NCI-H2227 (cell line): ENCODE results near the gene ADGRG1.
"Not testable (repeated sequence)": the region's sequence is repeated elsewhere in the genome, so short reads cannot be mapped to it uniquely, and the experiment has no call there.

Experiments
- DNase-seq: peaks from one replicate; lab custom pipeline; 2025; ENCODE audit not compliant: unreplicated experiment; lab: John Stamatoyannopoulos, UW

The ADGRG1 gene

GRCh38 chr16:57628008-57628781 lies at the start of gene ADGRG1:
Gene ADGRG1 (plus strand): TSS chr16:57628630. CDS start chr16:57650288, 21,658 bp downstream.
- peak; percentile 75 for DNase-seq

- no peak for DNase-seq
Measured at GRCh38 chr16:57579361-57579665, 49.1 kb upstream of the ADGRG1 start.

GRCh38 chr16:57585051-57585687 lies 43.3 kb upstream of the ADGRG1 start:
- DNase-seq: no peak

GRCh38 chr16:57588831-57589230 lies 39.6 kb upstream of the ADGRG1 start:
- no peak for DNase-seq

- no peak for DNase-seq
Measured at GRCh38 chr16:57589374-57589773, 39.1 kb upstream of the ADGRG1 start.

- DNase-seq: no peak
Measured at GRCh38 chr16:57590654-57591085, 37.8 kb upstream of the ADGRG1 start.

GRCh38 chr16:57591086-57591869 lies 37.2 kb upstream of the ADGRG1 start:
- peak; percentile 61 for DNase-seq

GRCh38 chr16:57591870-57592485 lies 36.5 kb upstream of the ADGRG1 start:
- no peak for DNase-seq

- no peak for DNase-seq
Measured at GRCh38 chr16:57592591-57593003, 35.8 kb upstream of the ADGRG1 start.

GRCh38 chr16:57593021-57593420 lies 35.4 kb upstream of the ADGRG1 start:
- no peak for DNase-seq

GRCh38 chr16:57593990-57594389 lies 34.4 kb upstream of the ADGRG1 start:
- no peak for DNase-seq

GRCh38 chr16:57594531-57595031 lies 33.8 kb upstream of the ADGRG1 start:
- DNase-seq: no peak

- DNase-seq: not testable (repeated sequence)
Measured at GRCh38 chr16:57596234-57596633, 32.2 kb upstream of the ADGRG1 start.

GRCh38 chr16:57598437-57598836 lies 30.0 kb upstream of the ADGRG1 start:
- no peak for DNase-seq

GRCh38 chr16:57600048-57600835 lies 28.2 kb upstream of the ADGRG1 start:
- peak; percentile 37 for DNase-seq

- no peak for DNase-seq
Measured at GRCh38 chr16:57600952-57601580, 27.4 kb upstream of the ADGRG1 start.

GRCh38 chr16:57601801-57602478 lies 26.5 kb upstream of the ADGRG1 start:
- DNase-seq: no peak

GRCh38 chr16:57603115-57604024 lies 25.1 kb upstream of the ADGRG1 start:
- no peak for DNase-seq
